Vagina (tissue), 2 donors: Measurements from ENCODE around the gene IFRD1.

Source experiments
- CTCF ChIP-seq, 3 experiments: fragments of 450-650 bp in 2 of 3; fragments of 200-600 bp in 1 of 3; sonication (generic) in 1 of 3; IDR thresholded peaks; one replicate each; pipeline ENCODE4 v1.5.1; 2017 to 2019; ENCODE audit warnings: antibody characterized with exemption in 3 of 3, mild to moderate bottlenecking in 2 of 3, moderate library complexity in 2 of 3
- POLR2A ChIP-seq, 2 donors: fragments of 450-650 bp; IDR thresholded peaks; one replicate each; pipeline ENCODE4 v1.6.1; 2017; ENCODE audit warnings: antibody characterized with exemption in 2 of 2, mild to moderate bottlenecking in 2 of 2, moderate library complexity in 2 of 2
- POLR2AphosphoS5 ChIP-seq, 2 donors: sonication (generic); formaldehyde crosslinking; IDR thresholded peaks; one replicate each; pipeline ENCODE4 v1.9.0; 2017; ENCODE audit warnings: antibody characterized with exemption in 2 of 2, mild to moderate bottlenecking in 2 of 2, low read depth in 1 of 2; ENCODE audit not compliant: insufficient read depth in 1 of 2

GRCh38 chr7:112423987-112424386 is 26.3 kb upstream of the IFRD1 start:
- no peak for TF ChIP-seq POLR2A (IDR thresholded peaks at IDR 0.05)
- TF ChIP-seq CTCF (IDR thresholded peaks at IDR 0.05): no peak
- no peak for TF ChIP-seq POLR2AphosphoS5 (IDR thresholded peaks at IDR 0.05; ENCODE audit: insufficient read depth in 1 of 2, low read depth in 1 of 2)
